Spleen (tissue), 11 donors: ENCODE measurements around the gene SPAAR. TPM values are rescaled to one million over a fixed set of nuclear protein-coding genes. Genes with fewer than 3 reads are reported as not detected.

Experiments
- DNase-seq: peaks from one replicate; pipeline ENCODE4 v3.0.0-alpha.2; 2020
- H3K27ac ChIP-seq, 8 donors: fragments of 200-600 bp; sonication (generic) in 7 of 8; 1 replicate in 4 of 8; 2 replicates in 4 of 8; pipeline versions ENCODE4 v1.5.0 to v1.8.0; 2016 to 2021; ENCODE audit warnings: inconsistent platforms in 4 of 8, mild to moderate bottlenecking in 4 of 8, moderate library complexity in 1 of 8
- H3K27me3 ChIP-seq, 7 donors: fragments of 200-600 bp; sonication (generic) in 6 of 7; replicated peaks in 1 of 7; 1 replicate in 4 of 7; 2 replicates in 3 of 7; pipeline versions ENCODE4 v1.5.0 to v1.8.0; 2016 to 2021; ENCODE audit warnings: inconsistent platforms in 3 of 7, mild to moderate bottlenecking in 1 of 7
- H3K36me3 ChIP-seq, 6 donors: fragments of 200-600 bp; sonication (generic) in 5 of 6; 1 replicate in 4 of 6; 2 replicates in 2 of 6; pipeline versions ENCODE4 v1.5.0 to v1.8.0; 2016 to 2021; ENCODE audit warnings: inconsistent platforms in 2 of 6
- H3K4me1 ChIP-seq, 6 donors: fragments of 200-600 bp; sonication (generic) in 5 of 6; 1 replicate in 3 of 6; 2 replicates in 3 of 6; pipeline versions ENCODE4 v1.5.0 to v1.8.0; 2016 to 2021; ENCODE audit warnings: inconsistent platforms in 3 of 6
- H3K4me3 ChIP-seq, 8 donors: fragments of 200-600 bp; sonication (generic) in 7 of 8; 1 replicate in 4 of 8; 2 replicates in 4 of 8; pipeline versions ENCODE4 v1.5.0 to v1.8.0; 2016 to 2021; ENCODE audit warnings: inconsistent platforms in 4 of 8, mild to moderate bottlenecking in 4 of 8, moderate library complexity in 2 of 8
- H3K9me3 ChIP-seq, 8 donors: fragments of 200-600 bp; sonication (generic) in 7 of 8; 1 replicate in 4 of 8; 2 replicates in 4 of 8; pipeline versions ENCODE4 v1.5.0 to v1.8.0; 2016 to 2021; ENCODE audit warnings: inconsistent platforms in 4 of 8
- POLR2A ChIP-seq, 3 donors: fragments of 450-650 bp; IDR thresholded peaks; one replicate each; pipeline ENCODE4 v1.5.1; 2017; ENCODE audit warnings: antibody characterized with exemption in 3 of 3, mild to moderate bottlenecking in 1 of 3
- POLR2AphosphoS5 ChIP-seq, 3 donors: sonication (generic); formaldehyde crosslinking; IDR thresholded peaks; one replicate each; pipeline ENCODE4 v1.5.1; 2017; ENCODE audit warnings: antibody characterized with exemption in 3 of 3
- WGBS, 5 donors: extraction: QIAGEN DNeasy Blood & Tissue Kit in 3 of 5; methylation state at CpG; one replicate each; pipeline versions ENCODE4 v1.1.5 to v1.1.7; 2013 to 2018; 5-methylcytosine and 5-hydroxymethylcytosine counted together
- intact Hi-C: fragments of 100-400 bp; cut with DNase I; formaldehyde crosslinking; loops from one replicate; pipeline ENCODE4 v1.15.0; 2023; ENCODE audit warnings: low total_unique reads
- polyA plus RNA-seq, 3 donors: library from polyadenylated mRNA; stranded (reverse); fragments of 200-250 nt; gene quantifications; one replicate each; pipeline ENCODE4 v1.2.1, GENCODE V29; 2013
- total RNA-seq, 7 donors: library from RNA; depleted of rRNA in 3 of 7; stranded (reverse); fragments of >200 nt in 3 of 7; fragmentation: NEBNext Ultra II Directional in 4 of 7; extraction: Animal tissue kit (Norgen Biotek cat#: 25700) in 4 of 7; gene quantifications; one replicate each; pipeline versions ENCODE4 v1.1.0 to v1.2.1, GENCODE V29; 2016 to 2021
- TF ChIP-seq, protein P1 (sequence below), 11 experiments: fragments of 200-600 bp in 7 of 11; fragments of 450-650 bp in 4 of 11; sonication (generic) in 4 of 11; IDR thresholded peaks in 8 of 11; conservative IDR thresholded peaks in 3 of 11; 1 replicate in 7 of 11; 2 replicates in 4 of 11; pipeline versions ENCODE4 v1.4.0 to v1.8.0; 2016 to 2021; ENCODE audit warnings: antibody characterized with exemption in 11 of 11, inconsistent platforms in 4 of 11, mild to moderate bottlenecking in 1 of 11
- donor health status: healthy with polysubstance abuse.
- donor health status: DM: no; HTN: no; CAD: no; lungs with moderate emphysema.
- donor health status: DM: no; HTN: no; CAD: no.
- donor health status: Bipolar disorder and iron deficiency.
- donor health status: healthy.
- donor health status: DM: no; HTN: no; CAD: no.
- donor health status: DM: yes; HTN: yes; CAD: no.

Gene SPAAR
- total and polyA plus RNA-seq, 10 donors, result 0.46 to 3.8 (median 1.5) TPM

- 71 to 85% (median 73%) methylated on average over 8 of the region's 8 CpGs for WGBS, 5 donors
- Histone ChIP-seq H3K27me3 (peaks cover 0 to 48% (median 0%) of the 10 kb centered on the region in 7 donors), H3K9me3 (no peaks in the 10 kb centered on the region), H3K4me1 (peaks cover 0 to 11% (median 0%) of the 10 kb centered on the region in 6 donors), H3K27ac (no peak overlapping the region), H3K36me3 (no peaks in the 10 kb centered on the region), H3K4me3 (no peak overlapping the region)
- intact Hi-C loops, result no loop called here
- no peak for DNase-seq
- TF ChIP-seq POLR2A (IDR thresholded peaks at IDR 0.05), result no peak
- TF ChIP-seq, protein P1, sequence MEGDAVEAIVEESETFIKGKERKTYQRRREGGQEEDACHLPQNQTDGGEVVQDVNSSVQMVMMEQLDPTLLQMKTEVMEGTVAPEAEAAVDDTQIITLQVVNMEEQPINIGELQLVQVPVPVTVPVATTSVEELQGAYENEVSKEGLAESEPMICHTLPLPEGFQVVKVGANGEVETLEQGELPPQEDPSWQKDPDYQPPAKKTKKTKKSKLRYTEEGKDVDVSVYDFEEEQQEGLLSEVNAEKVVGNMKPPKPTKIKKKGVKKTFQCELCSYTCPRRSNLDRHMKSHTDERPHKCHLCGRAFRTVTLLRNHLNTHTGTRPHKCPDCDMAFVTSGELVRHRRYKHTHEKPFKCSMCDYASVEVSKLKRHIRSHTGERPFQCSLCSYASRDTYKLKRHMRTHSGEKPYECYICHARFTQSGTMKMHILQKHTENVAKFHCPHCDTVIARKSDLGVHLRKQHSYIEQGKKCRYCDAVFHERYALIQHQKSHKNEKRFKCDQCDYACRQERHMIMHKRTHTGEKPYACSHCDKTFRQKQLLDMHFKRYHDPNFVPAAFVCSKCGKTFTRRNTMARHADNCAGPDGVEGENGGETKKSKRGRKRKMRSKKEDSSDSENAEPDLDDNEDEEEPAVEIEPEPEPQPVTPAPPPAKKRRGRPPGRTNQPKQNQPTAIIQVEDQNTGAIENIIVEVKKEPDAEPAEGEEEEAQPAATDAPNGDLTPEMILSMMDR (IDR thresholded peaks at IDR 0.05 in 8 of 11, conservative IDR thresholded peaks at IDR 0.05 in 3 of 11), result no peak
- no peak for TF ChIP-seq POLR2AphosphoS5 (IDR thresholded peaks at IDR 0.05)
These were observed 45.7 kb upstream of the SPAAR start for GRCh38 chr9:35863583-35863982.

DNA sequence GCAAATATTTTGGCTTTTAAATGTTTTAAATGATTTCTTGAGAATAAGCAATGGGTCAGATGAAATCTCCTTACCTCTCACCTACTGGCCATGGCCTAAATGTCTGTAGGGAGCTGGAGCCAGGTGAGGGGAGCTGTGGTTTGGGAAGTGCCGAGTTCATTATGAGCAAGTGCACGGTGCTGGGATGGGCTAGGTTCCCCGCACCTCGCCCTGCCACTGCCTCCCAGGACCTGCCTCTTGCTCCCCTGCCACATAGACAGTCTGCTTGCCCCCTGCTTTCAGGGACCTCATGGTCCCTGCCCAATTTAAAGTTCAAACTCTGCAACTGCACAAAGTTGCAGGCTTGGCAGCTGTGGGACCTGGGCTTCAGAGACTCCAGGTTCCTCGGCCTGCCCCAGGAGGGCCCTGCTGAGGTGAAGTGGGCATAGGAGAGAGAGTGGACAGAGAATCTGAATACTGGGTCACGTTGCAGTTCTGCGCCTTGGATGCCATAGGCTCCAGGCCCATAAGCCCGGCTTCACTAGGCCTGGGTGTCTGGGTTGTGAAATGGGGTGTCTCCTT, 44.5 kb upstream of the SPAAR start:
- DNase-seq, result no peak
- Histone ChIP-seq H3K27ac (no peak overlapping the region), H3K4me3 (no peak overlapping the region), H3K36me3 (no peaks in the 10 kb centered on the region), H3K9me3 (no peaks in the 10 kb centered on the region), H3K27me3 (peaks cover 0 to 44% (median 0%) of the 10 kb centered on the region in 7 donors), H3K4me1 (peaks cover 0 to 4% (median 0%) of the 10 kb centered on the region in 6 donors)
- WGBS, 5 donors, result 83 to 93% (median 90%) methylated on average over 8 of the region's 8 CpGs
- intact Hi-C loops, result no loop called here
- no peak for TF ChIP-seq POLR2A (IDR thresholded peaks at IDR 0.05)
- TF ChIP-seq, protein P1 (IDR thresholded peaks at IDR 0.05 in 8 of 11, conservative IDR thresholded peaks at IDR 0.05 in 3 of 11), result no peak
- TF ChIP-seq POLR2AphosphoS5 (IDR thresholded peaks at IDR 0.05), result no peak

DNA sequence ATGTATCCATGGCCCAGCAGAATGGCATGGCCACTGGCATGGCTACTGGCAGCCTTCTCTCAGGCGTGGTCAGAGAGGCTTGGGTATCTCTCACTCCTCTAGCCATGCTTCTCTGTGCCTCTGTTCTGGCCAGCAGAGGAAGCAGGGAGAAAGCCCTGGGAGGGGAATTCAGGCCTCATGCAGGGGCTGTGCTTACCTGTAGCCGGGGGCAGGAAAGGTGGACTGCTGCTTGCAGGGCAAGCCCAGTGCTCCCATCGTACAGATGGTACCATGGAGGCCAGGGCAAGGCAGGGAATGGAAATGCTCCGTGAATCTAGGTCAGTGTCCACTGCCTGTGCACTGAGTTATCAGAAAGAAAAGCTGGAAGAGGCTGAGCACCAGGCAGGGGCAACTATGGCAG, 41.8 kb upstream of the SPAAR start:
- 85 to 94% (median 88%) methylated on average over 4 of the region's 4 CpGs for WGBS, 5 donors
- no peaks in the 10 kb centered on the region for H3K36me3 ChIP-seq
- no peak overlapping the region for H3K27ac ChIP-seq
- no peaks in the 10 kb centered on the region for H3K4me1 ChIP-seq
- TF ChIP-seq, protein P1 (IDR thresholded peaks at IDR 0.05 in 8 of 11, conservative IDR thresholded peaks at IDR 0.05 in 3 of 11), result no peak
- TF ChIP-seq POLR2A (IDR thresholded peaks at IDR 0.05) (no peak), POLR2AphosphoS5 (IDR thresholded peaks at IDR 0.05) (no peak)
- H3K27me3 ChIP-seq, result peaks cover 0 to 25% (median 0%) of the 10 kb centered on the region in 7 donors
- intact Hi-C loops, result no loop called here
- DNase-seq, result no peak
- H3K9me3 ChIP-seq, result no peaks in the 10 kb centered on the region
- H3K4me3 ChIP-seq, result no peak overlapping the region

GRCh38 chr9:35868933-35869332, 40.4 kb upstream of the SPAAR start:
- no peaks in the 10 kb centered on the region for H3K9me3 ChIP-seq
- H3K4me1 ChIP-seq, result no peaks in the 10 kb centered on the region
- peaks cover 0 to 12% (median 0%) of the 10 kb centered on the region in 7 donors for H3K27me3 ChIP-seq
- WGBS, 5 donors, result 58 to 77% (median 74%) methylated on average over 2 of the region's 2 CpGs
- no peak overlapping the region for H3K27ac ChIP-seq
- TF ChIP-seq POLR2AphosphoS5 (IDR thresholded peaks at IDR 0.05) (no peak), POLR2A (IDR thresholded peaks at IDR 0.05) (no peak)
- no peak for DNase-seq
- intact Hi-C loops, result no loop called here
- no peaks in the 10 kb centered on the region for H3K36me3 ChIP-seq
- H3K4me3 ChIP-seq, result no peak overlapping the region
